ENCODE results near the gene DRAM1.

The DRAM1 gene

DNA sequence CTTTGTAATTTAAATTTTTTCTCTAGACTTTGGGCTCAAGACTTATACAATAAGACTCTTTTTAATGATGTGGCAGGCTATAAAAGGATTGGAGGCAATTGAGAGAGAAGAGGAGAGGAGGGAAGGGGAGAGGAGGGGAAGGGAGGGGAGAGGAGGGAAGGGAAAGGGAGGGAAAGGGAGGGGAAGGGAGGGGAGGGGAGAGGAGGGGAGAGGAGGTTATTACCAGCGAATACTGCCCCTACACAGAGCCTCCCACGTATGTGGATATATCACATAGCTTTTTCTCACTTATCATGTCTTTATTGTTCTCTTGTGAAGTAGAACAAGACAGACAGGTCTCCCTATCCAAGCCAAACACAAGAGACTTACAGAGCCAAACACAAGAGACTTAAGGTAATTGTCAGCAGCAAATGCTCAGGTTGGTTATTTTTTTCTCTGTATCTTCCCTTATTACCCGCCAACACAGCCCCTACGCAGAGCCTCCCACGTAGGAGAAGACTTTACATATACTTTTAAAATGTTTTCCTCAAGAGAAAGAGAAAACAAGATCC, 63.1 kb downstream of the DRAM1 start:
- no peak for DNase-seq

DNA sequence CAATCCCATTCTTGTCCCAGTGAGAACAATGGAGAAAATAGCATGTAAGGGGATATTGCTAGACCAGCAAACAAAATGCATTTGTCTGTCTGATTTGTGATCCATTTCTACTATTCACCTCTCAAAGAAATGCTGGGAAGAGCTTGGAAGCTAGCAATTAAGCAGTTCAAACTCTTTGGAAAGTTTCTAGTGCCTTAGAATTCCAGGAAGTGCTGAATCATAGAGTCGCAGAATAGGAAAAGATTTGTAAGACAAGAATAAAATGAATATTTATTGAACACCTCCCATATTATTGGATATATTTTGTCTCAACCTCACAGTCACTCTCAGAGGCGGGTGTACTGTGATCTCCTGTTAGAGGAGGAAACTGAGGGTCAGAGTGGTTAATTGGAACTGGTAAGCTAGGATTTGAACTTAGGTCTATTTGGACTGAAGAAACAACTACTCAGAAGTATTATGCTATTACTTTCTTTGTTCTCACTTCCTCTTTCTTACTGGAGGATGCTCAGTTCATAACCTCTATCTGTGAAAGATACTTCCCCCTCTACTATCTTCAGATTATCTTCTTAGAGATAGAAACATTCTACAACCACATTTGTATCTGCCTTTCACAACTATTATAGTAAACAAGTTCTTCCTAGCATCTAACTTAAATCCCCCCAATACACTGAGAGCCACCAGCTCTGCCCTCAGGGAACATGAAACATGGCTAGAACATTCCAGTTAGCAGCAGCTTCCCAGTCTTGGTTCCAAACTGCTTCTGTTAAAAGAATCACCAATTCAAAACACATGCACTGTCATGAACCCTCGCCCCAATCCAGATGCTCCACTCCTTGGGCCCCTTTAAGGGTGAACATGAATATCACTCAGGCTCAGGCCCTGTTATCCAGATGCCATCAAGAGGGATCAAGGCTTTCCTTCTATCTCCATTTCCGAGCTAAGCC, 64.2 kb downstream of the DRAM1 start:
- no peak for DNase-seq

DNA sequence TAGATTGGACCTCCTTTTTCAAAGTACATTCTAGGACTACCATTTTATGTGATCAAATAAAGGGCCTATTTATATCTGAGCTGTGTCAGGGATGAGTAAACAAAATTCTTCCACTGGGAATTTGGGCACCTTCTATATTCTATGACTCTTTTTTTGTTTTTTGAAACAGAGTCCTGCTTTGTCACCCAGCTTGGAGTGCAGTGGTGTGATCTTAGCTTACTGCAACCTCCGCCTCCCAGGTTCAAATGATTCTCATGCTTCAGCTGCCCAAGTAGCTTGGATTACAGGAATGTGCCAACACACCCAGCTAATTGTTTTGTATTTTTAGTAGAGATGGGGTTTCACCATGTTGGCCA, 64.8 kb downstream of the DRAM1 start:
- DNase-seq: no peak

DNA sequence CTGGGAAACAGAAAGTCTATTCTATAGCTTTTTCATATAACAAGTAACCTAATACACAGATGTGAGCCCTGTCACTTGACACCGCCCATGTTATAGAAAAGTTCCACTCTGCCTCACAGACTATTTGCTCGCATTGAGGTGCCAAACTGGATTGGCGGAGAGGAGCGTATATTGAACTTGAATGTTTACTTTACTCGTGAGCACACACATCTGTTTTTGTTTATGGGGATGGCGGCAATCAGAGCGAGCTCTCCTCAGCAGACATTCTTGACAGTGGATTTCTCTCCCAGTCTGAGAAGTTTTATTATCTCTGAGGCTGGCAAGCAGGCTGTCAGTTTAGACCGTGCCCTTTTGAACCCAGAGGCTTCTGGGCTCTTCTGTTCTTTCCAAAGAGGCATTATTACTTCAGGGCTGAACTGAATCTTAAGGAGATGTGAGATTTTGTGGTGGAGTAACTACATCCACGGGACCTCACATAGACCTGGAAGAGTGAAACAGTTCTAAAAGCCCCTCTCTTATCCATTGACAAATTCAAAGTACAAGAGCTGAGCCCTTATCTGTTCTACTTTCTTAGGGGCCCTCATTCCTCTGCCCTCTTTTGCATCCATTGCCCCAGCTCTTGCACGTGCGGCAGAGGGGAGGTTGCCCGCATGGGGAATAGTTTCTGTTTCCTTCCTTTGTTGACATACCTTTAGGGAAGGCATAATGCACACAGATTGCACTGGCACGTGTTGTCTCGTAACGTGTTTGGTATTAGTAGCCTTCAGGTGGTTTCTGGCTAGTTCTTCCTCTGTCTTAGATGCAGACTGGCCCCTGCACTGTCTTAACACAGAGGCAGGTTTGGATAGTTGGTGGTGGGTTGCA, 68.2 kb downstream of the DRAM1 start:
- DNase-seq: no peak

DNA sequence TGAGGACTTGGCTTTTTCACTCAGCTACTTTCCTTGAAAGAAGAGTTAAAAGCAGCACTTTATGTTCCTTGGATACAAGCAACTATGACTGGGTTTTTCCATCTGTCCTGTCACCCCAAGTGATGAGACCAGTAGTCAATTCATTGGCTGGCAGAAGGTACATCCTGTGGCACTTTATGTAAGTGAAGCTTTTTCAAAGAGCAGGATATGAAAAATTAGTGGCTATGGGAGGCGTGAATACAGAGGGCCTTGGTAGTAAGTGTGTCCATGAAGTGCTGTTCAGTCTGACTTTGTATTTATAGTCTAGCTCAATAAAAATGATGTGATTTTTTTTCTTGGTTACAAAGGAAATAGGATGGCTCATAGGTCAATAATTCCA, 68.8 kb downstream of the DRAM1 start:
- no peak for DNase-seq

DNA sequence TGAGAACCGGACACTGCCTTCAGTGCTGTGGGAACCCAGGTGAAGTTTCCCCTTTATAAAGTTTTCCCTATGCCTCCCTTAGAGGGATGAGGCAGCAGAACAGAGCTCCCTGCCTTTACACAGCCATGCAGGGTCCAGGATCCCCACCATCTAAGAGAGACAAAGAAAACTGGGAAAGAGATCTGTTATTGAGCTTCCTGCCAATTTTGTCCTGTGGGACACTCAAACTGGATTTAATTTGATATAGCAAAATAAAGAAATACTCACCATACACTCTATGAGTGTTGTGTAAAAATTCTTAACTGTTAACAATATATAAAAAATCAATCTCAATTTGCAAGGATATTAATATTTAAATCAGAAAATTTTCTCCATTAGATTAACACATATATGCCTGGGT, 69.9 kb downstream of the DRAM1 start:
- DNase-seq: no peak

DNA sequence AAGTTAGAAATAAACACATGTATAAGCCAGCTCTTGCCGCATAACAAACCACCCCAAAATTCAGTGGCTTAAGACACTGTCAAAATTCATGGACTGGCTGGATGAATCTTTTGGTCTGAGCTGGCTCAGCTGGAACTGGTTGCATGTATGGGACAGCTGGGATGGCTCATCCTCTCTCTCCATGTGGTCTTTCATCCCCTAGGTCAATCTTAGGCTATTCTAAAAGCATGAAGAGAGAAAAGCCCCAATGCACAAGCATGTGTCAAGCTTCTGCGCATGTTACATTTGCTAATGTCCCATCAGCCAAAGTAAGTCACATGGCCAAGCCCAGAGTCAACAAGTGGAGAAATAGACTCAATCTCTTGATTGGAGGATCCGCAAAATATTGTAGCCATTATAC, 71.0 kb downstream of the DRAM1 start:
- no peak for DNase-seq

DNA sequence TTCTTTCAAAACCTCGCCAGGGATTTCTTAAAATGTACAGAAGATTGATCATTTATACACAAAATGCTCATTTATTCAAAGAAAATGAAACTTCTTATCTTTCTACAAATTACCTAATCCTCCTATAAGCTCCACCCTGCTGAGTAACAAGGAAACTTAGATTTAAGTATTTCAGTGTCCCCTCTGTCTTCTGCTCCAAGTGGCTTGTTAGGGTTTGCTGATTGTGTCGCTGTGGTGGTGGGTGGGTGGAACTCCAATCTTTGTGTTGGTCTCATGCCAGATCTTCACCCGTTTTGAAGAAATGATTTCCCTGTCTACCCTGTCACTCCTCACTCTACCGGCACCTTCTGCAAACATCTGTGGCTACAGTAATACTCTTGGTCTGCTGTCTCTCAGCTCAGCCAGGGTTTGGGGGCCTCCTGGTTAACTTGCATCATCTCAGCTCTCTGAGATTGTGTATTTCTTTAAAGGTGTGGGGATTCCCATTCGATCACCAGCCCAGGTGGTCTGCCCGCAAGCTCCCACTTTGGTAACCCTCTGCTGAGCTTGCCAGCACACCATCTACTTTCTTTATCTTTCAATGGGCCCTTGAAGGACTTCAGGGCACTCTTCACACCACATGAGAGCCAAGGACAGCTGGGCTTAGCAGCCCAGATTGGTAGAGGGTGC, 73.8 kb downstream of the DRAM1 start:
- DNase-seq: no peak

DNA sequence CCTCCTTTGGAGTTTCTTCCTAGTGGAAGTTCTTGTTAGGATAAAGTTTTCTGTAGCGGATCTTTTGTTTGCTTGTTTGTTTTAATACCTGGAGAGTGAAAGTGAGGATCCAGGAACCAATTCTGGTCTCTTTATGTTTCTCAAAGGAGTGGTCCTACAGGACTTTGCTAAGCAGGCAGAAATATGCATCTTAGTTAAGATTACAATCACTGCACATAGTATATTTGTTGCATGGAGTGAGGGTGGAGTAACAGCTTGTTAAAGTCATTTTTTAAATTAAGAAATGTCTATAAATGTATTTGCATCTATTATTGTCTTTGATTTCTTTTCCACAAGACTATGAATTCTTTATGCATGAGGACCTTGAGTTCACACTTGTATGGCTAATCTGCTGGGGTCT, 76.7 kb downstream of the DRAM1 start:
- DNase-seq: no peak

DNA sequence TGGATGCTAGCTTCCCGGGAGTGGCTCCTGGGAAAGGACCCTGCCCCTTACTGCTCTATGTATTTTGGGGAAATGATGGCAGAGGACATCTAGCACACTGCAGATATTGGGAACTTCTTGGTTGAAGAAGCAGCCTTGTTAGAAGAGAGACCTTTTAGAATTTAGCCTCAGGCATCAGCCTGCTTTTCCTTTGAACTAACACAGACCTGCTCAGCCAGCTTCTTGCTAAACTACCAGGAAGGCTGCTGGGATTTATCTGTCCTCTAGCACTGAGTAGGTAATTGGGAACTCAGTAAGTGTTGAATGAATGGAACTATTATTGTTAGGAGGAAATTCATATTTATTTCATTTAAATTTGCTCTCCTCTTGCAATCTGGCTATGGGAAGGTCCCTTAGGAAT, 77.3 kb downstream of the DRAM1 start:
- DNase-seq: no peak

DNA sequence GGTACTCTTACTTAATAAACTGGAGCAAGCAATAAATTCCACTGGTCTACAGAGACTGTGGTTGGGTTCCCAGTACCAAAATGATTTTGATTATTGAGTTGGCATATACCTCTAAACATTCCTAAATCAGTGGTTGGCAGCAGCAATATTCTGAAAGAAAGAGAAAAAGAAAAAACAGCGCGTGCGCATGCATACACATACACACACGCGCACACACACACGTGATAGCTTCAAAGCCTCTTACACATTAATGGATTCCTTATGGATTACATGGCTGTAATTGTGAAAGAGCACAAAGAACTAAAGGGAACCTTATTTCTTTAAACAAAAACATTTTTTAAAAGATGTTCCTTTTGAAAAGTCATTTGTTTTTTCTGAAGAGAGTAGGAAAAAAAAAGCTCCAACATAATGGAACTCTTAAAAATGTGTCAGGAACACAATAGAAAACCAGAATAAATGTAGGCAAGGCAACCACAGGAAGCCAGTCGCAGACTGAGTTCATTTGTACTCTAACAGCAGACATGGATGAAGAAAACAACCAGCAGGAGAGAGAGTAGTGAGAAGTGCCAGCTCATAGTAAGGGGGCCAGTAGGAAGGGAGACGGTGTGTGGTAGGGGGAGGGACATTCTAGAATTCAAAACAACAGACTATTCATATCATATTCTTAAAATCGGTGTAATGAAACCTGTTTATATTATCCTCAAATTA, 80.0 kb downstream of the DRAM1 start:
- peak in 1 of 51 donors; percentile 26 for DNase-seq

DNA sequence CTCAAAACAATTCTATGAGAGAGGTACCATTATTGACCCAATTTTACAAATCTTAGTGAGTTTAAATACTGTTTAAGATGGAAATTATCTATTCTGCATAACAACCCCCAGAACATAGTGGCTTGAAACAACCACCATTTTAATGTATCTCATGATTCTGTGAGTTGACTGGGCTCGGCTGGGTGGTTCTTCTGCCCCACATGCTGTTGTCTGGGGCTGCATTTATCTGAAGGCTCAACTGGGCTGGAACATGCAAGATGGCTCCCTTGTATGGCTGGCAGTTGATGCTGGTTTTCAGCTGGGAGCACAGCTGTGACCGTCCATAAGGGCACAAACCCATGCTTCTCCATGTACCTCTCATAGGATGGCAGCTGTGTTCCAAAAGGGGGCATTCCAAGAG, 82.2 kb downstream of the DRAM1 start:
- DNase-seq: no peak

DNA sequence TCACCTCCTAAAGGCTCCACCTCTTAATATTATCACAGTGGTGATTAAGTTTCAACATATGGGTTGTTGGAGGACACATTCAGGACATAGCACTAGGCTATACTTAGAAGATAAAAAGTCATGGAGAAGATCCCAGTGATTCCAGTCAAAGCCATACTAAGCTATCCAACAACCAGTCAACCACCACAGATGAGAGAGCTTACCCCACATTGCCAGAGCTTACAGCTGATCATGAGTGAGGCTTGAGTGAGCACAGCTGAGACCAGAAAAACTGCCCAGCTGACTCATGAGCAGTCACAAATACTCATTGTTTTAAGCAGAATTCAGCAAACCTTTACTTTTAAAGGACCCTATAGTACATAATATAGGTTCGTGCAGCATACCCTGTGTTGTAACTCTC, 85.1 kb downstream of the DRAM1 start:
- DNase-seq: peak in 1 of 51 donors; percentile 2

DNA sequence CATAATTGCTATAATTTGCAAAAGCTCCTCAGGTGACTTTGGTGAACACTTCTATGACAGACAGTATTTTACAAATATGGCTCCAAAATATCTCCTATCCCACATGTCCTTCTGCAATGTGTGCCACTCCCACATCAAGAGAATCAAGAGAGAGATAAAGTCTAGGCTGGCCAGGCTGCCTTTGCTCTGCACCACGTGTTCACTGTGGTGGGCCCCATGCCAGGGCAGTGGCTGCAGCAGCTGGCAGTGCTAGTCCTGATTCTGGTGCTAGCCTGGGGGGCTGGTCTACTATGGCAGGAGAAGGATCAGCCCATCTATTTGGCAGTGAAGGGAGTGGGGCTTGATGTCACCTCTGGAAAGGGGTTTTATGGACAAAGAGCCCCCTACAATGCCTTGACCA, 86.3 kb downstream of the DRAM1 start:
- peak in 10 of 51 donors; percentile 1 to 18 (median 2) for DNase-seq

DNA sequence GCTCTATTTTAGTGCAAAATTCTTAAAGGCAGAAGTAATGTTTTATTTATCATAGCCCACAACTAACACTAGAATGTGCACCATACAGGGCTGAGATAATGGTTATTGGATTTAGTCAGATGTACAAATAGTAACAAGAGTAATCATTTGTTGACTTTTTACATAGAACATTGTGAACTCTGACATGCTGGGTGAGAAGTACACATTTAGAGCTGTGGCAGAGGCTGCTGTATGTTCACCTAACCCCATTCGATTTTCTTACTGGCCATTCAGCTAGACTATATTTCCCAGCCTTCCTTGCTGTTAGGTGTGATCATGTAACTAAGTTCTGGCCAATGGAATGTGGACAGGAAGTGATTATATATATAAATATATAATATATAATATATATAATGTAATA, 89.1 kb downstream of the DRAM1 start:
- DNase-seq: no peak

DNA sequence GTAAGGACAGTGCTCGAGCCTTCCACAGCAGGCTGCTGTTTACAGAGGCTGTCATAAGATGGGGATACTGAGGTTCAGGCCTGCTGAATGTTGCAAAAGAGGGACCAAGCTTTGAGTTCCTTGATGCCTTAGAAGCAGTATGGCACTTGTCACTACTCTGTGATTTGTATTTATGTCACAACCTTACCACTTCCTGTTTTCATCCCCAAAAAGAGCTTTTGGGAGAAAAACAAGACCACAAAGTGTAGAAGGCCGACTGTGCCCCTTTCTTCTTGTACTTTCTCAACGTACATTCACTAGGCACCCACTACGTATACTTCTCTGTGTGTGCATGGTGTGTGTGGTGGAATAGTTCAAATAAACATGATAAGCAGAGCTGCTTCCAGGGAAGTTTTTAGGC, 90.1 kb downstream of the DRAM1 start:
- no peak for DNase-seq

DNA sequence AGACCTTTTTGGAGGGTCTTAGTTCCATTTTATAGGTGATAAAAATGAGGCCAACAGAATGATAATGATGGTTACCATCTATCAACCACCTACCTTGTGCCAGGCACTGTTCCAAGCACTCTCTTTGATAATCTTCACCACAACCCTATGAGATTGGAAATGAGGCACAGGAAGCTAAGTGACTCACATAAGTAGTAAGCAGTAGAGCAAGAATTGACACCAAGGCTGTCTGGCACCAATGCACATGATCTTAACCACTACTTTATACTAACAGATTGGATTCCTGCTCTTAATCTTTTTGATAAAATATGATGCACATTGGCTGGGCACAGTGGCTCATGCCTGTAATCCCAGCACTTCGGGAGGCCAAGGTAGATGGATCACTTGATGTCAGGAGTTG, 91.4 kb downstream of the DRAM1 start:
- no peak for DNase-seq
